Activated B cell treated with CpG ODN at 0.5 μM for 24 hours (primary cell): ENCODE measurements around the gene OTOP3. TPM values are rescaled to one million over a fixed set of nuclear protein-coding genes. Genes with fewer than 3 reads are reported as not detected.

ENCODE experiments used
- ATAC-seq: fragments of 200-7000 bp; cut with Tn5 transposase; one replicate; pipeline ENCODE4 v1.10.0; 2021; ENCODE audit warnings: low read depth, mild to moderate bottlenecking, moderate library complexity
- CTCF ChIA-PET: fragments of 350-600 bp; sonication (Branson Sonifier 250); formaldehyde crosslinking; loops from one replicate; lab custom pipeline; 2021; ENCODE audit warnings: antibody characterized with exemption; lab: Charles Lee
- POLR2A ChIA-PET: fragments of 350-600 bp; sonication (Branson Sonifier 250); formaldehyde crosslinking; loops from one replicate; lab custom pipeline; 2021; ENCODE audit warnings: antibody characterized with exemption; lab: Charles Lee
- DNase-seq: peaks from one replicate; pipeline ENCODE4 v3.0.0; 2022
- H3K27ac Mint-ChIP-seq: one replicate; pipeline ENCODE4 v1.8.0; 2020; ENCODE audit warnings: mixed read lengths
- H3K27me3 Mint-ChIP-seq: one replicate; pipeline ENCODE4 v1.8.0; 2021; ENCODE audit warnings: mixed read lengths
- H3K36me3 Mint-ChIP-seq: one replicate; pipeline ENCODE4 v1.8.0; 2021; ENCODE audit warnings: low read depth, mixed read lengths
- H3K4me1 Mint-ChIP-seq: one replicate; pipeline ENCODE4 v1.8.0; 2021; ENCODE audit warnings: mixed read lengths
- H3K4me3 Mint-ChIP-seq: one replicate; pipeline ENCODE4 v1.8.0; 2020; ENCODE audit warnings: mild to moderate bottlenecking, mixed read lengths
- H3K9me3 Mint-ChIP-seq: one replicate; pipeline ENCODE4 v1.8.0; 2020; ENCODE audit warnings: mixed read lengths
- CTCF ChIP-seq: fragments of 200-600 bp; IDR thresholded peaks from one replicate; pipeline ENCODE4 v1.8.0; 2022; ENCODE audit warnings: antibody characterized with exemption, mild to moderate bottlenecking
- intact Hi-C: fragments of 100-400 bp; cut with micrococcal nuclease; formaldehyde crosslinking; loops from one replicate; pipeline ENCODE4 v1.15.1; 2024
- total RNA-seq: library from RNA; stranded (reverse); gene quantifications from 2 replicates; pipeline ENCODE4 v1.2.3, GENCODE V29; 2022

Gene OTOP3
- total RNA-seq, 1 donor from 2014 or later, result not detected

GRCh38 chr17:74924250-74924948, 11.3 kb upstream of the OTOP3 start, which contains the start of gene OTOP2:
Gene OTOP2, plus strand, starts transcription at chr17:74924273. Its CDS starts 360 bp downstream, at chr17:74924633.
- peaks cover 21% of the 10 kb centered on the region for H3K4me1 Mint-ChIP-seq
- peaks cover 56% of the 10 kb centered on the region for H3K27me3 Mint-ChIP-seq
- ATAC-seq (no peak), DNase-seq (no peak)
- peak within 1 kb of the TSS; percentile 63 for H3K4me3 Mint-ChIP-seq
- H3K27ac Mint-ChIP-seq, result no peak within 1 kb of the TSS
- ChIA-PET CTCF (interaction anchor here (1.1 to 1.7 kb wide), 3 partner anchors 33 to 36 kb away, joined by 4 to 6 read pairs (median 5); no protein-coding TSS in a partner anchor), POLR2A (interaction anchor here (1.2 kb wide), 1 partner anchor 22 kb away, joined by 3 read pairs; no protein-coding TSS in a partner anchor)
- H3K9me3 Mint-ChIP-seq, result no peaks in the 10 kb centered on the region
- intact Hi-C loops, result loop anchor here (5.0 kb wide), 1 partner anchor 283 kb away; the partner anchor contains the start of gene NUP85
- no peaks in the 10 kb centered on the region for H3K36me3 Mint-ChIP-seq
- TF ChIP-seq CTCF, result no peak

- ChIA-PET POLR2A (no interaction called here), CTCF (interaction anchor here (1.1 to 1.7 kb wide), 2 partner anchors 33 to 36 kb away, joined by 5 to 6 read pairs; no protein-coding TSS in a partner anchor)
- H3K27ac Mint-ChIP-seq, result no peak overlapping the region
- H3K4me1 Mint-ChIP-seq, result peaks cover 21% of the 10 kb centered on the region
- no peaks in the 10 kb centered on the region for H3K9me3 Mint-ChIP-seq
- intact Hi-C loops, result no loop called here
- ATAC-seq (no peak), DNase-seq (no peak)
- H3K27me3 Mint-ChIP-seq, result peaks cover 55% of the 10 kb centered on the region
- H3K4me3 Mint-ChIP-seq, result no peak overlapping the region
- no peak for TF ChIP-seq CTCF
- no peaks in the 10 kb centered on the region for H3K36me3 Mint-ChIP-seq
Observed at GRCh38 chr17:74925242-74925641, 10.5 kb upstream of the OTOP3 start.

GRCh38 chr17:74928786-74929185, 6.9 kb upstream of the OTOP3 start:
- no peaks in the 10 kb centered on the region for H3K36me3 Mint-ChIP-seq
- no peak for TF ChIP-seq CTCF
- ChIA-PET POLR2A (no interaction called here), CTCF (interaction anchor here (0.6 kb wide), 1 partner anchor 56 kb away, joined by 3 read pairs; no protein-coding TSS in a partner anchor)
- ATAC-seq (no peak), DNase-seq (no peak)
- peaks cover 64% of the 10 kb centered on the region for H3K27me3 Mint-ChIP-seq
- peaks cover 11% of the 10 kb centered on the region for H3K4me1 Mint-ChIP-seq
- intact Hi-C loops, result no loop called here
- H3K9me3 Mint-ChIP-seq, result no peaks in the 10 kb centered on the region
- no peak overlapping the region for H3K4me3 Mint-ChIP-seq
- H3K27ac Mint-ChIP-seq, result no peak overlapping the region

- Mint-ChIP-seq H3K9me3 (no peaks in the 10 kb centered on the region), H3K36me3 (no peaks in the 10 kb centered on the region), H3K4me3 (no peak overlapping the region)
Observed at GRCh38 chr17:74930535-74931036, 5.1 kb upstream of the OTOP3 start.

More at GRCh38 chr17:74930535-74931036, 5.1 kb upstream of the OTOP3 start:
- ChIA-PET CTCF (no interaction called here), POLR2A (interaction anchor here (1.0 kb wide), 1 partner anchor 57 kb away, joined by 3 read pairs; no protein-coding TSS in a partner anchor)
- DNase-seq, result no peak
- no peak for ATAC-seq
- Mint-ChIP-seq H3K27me3 (peaks cover 58% of the 10 kb centered on the region), H3K4me1 (no peaks in the 10 kb centered on the region), H3K27ac (no peak overlapping the region)
- TF ChIP-seq CTCF, result no peak
- intact Hi-C loops, result no loop called here
